ENCODE data around the gene C15orf40.
A peak's percentile ranks its signal among the peaks of the same experiment; 100 is the strongest.

Gene C15orf40

GRCh38 chr15:82993144-82993543 is 18.3 kb downstream of the C15orf40 start:
- DNase-seq (ENCODE audit: low read depth), result no peak

- no peak for DNase-seq (ENCODE audit: low read depth)
These were observed 18.9 kb downstream of the C15orf40 start for GRCh38 chr15:82992436-82992998.

- DNase-seq (ENCODE audit: low read depth), result no peak
These were observed 25.0 kb downstream of the C15orf40 start for GRCh38 chr15:82986442-82986780.

GRCh38 chr15:82985688-82986441 is 25.6 kb downstream of the C15orf40 start, which contains the start of gene RAMAC:
Gene RAMAC, plus strand, starts transcription at chr15:82986210. Its CDS starts 2,809 bp downstream, at chr15:82989019.
- DNase-seq (ENCODE audit: low read depth), result peak; percentile 90

- no peak for DNase-seq (ENCODE audit: low read depth)
These were observed 30.5 kb downstream of the C15orf40 start for GRCh38 chr15:82980981-82981380.

GRCh38 chr15:82979726-82980125 is 31.7 kb downstream of the C15orf40 start:
- no peak for DNase-seq (ENCODE audit: low read depth)

- no peak for DNase-seq (ENCODE audit: low read depth)
These were observed 33.0 kb downstream of the C15orf40 start for GRCh38 chr15:82978438-82978837.

- no peak for DNase-seq (ENCODE audit: low read depth)
These were observed 34.4 kb downstream of the C15orf40 start for GRCh38 chr15:82977076-82977475.

GRCh38 chr15:82972990-82973389 is 38.4 kb downstream of the C15orf40 start:
- DNase-seq (ENCODE audit: low read depth), result no peak

GRCh38 chr15:82971218-82971984 is 40.0 kb downstream of the C15orf40 start:
- DNase-seq (ENCODE audit: low read depth), result no peak

- no peak for DNase-seq (ENCODE audit: low read depth)
These were observed 40.7 kb downstream of the C15orf40 start for GRCh38 chr15:82970696-82971095.

- DNase-seq (ENCODE audit: low read depth), result no peak
These were observed 41.3 kb downstream of the C15orf40 start for GRCh38 chr15:82970078-82970686.

- DNase-seq (ENCODE audit: low read depth), result no peak
These were observed 42.1 kb downstream of the C15orf40 start for GRCh38 chr15:82969353-82969752.

- peak; percentile 33 for DNase-seq (ENCODE audit: low read depth)
These were observed 43.4 kb downstream of the C15orf40 start for GRCh38 chr15:82968066-82968465.

GRCh38 chr15:82966671-82967071 is 44.8 kb downstream of the C15orf40 start:
- DNase-seq (ENCODE audit: low read depth), result no peak

GRCh38 chr15:82964890-82965289 is 46.5 kb downstream of the C15orf40 start:
- DNase-seq (ENCODE audit: low read depth), result no peak

- no peak for DNase-seq (ENCODE audit: low read depth)
These were observed 47.7 kb downstream of the C15orf40 start for GRCh38 chr15:82963471-82964341.

- no peak for DNase-seq (ENCODE audit: low read depth)
These were observed 50.7 kb downstream of the C15orf40 start for GRCh38 chr15:82960766-82961165.

GRCh38 chr15:82959423-82959822 is 52.0 kb downstream of the C15orf40 start:
- DNase-seq (ENCODE audit: low read depth), result no peak

- DNase-seq (ENCODE audit: low read depth), result no peak
These were observed 52.8 kb downstream of the C15orf40 start for GRCh38 chr15:82958638-82959037.

All from ELR (cell line).